Measurements from ENCODE around the gene TRAPPC10.

DNA sequence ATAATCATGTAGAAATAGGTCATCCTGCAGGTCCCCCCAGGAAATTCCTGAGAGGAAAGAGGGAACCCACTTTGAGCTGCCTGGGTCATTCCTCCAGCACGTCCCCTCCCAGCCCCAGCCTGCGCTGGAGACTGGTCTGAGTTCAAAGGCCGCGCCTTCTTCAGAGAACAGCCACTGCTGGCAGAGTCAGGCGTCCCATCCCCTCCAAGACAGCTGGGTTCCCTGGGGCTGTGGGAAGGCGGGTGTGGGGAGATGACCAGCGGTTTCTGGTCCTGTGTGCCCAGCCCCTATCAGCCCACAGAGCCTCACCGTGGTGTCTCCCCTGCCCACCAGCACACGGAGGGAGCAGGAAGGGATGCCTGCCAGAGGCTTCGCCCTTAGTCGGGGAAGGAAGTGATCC is 18.0 kb upstream of the TRAPPC10 start:
- TF ChIP-seq, protein P1, sequence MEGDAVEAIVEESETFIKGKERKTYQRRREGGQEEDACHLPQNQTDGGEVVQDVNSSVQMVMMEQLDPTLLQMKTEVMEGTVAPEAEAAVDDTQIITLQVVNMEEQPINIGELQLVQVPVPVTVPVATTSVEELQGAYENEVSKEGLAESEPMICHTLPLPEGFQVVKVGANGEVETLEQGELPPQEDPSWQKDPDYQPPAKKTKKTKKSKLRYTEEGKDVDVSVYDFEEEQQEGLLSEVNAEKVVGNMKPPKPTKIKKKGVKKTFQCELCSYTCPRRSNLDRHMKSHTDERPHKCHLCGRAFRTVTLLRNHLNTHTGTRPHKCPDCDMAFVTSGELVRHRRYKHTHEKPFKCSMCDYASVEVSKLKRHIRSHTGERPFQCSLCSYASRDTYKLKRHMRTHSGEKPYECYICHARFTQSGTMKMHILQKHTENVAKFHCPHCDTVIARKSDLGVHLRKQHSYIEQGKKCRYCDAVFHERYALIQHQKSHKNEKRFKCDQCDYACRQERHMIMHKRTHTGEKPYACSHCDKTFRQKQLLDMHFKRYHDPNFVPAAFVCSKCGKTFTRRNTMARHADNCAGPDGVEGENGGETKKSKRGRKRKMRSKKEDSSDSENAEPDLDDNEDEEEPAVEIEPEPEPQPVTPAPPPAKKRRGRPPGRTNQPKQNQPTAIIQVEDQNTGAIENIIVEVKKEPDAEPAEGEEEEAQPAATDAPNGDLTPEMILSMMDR (conservative IDR thresholded peaks at IDR 0.05 in 1 of 2, IDR thresholded peaks at IDR 0.05 in 1 of 2; ENCODE audit: low read depth in 1 of 2, low read length in 2 of 2), result no peak
- no peak for TF ChIP-seq EZH2 (IDR thresholded peaks at IDR 0.05; ENCODE audit: low read length, missing control alignments)

Data from fibroblast of lung (primary cell).